IMR-90 (cell line): Measurements from ENCODE around the gene PLCD1. TPM values are rescaled to one million over a fixed set of nuclear protein-coding genes. Genes with fewer than 3 reads are reported as not detected.

Source experiments
- ATAC-seq: fragments of 200-7000 bp; cut with Tn5 transposase; 2 replicates; pipeline ENCODE4 v1.9.1; 2020; ENCODE audit warnings: low read depth, mild to moderate bottlenecking, moderate library complexity
- BruUV-seq: library from RNA; stranded (reverse); fragments of 400-500 nt; replicated peaks from 2 replicates; lab custom pipeline; 2021; lab: Mats Ljungman, UMichigan
- CTCF ChIA-PET: fragments of 300-600 bp; formaldehyde crosslinking; extraction: SDS; loops from one replicate; lab custom pipeline; 2021; ENCODE audit warnings: antibody characterized with exemption; lab: Yijun Ruan, JAX
- POLR2A ChIA-PET: fragments of 300-600 bp; sonication (Branson Sonifier 250); formaldehyde crosslinking; loops from one replicate; lab custom pipeline; 2022; ENCODE audit warnings: antibody characterized with exemption; ENCODE audit not compliant: unreplicated experiment; lab: Charles Lee
- DNase-seq: peaks from one replicate; pipeline ENCODE4 v3.0.0; 2013
- H2AFZ ChIP-seq: replicated peaks from 2 replicates; pipeline ENCODE3; 2013; ENCODE audit warnings: low read length, mild to moderate bottlenecking; ENCODE audit not compliant: poor library complexity
- H2AK5ac ChIP-seq: 2 replicates; pipeline ENCODE4 v1.6.1; 2013; ENCODE audit warnings: low read depth, low read length, inconsistent platforms
- H2AK9ac ChIP-seq: replicated peaks from 2 replicates; pipeline ENCODE3; 2013; ENCODE audit warnings: mild to moderate bottlenecking, low read depth, low read length, moderate library complexity; ENCODE audit not compliant: poor library complexity
- H2BK120ac ChIP-seq: 2 replicates; pipeline ENCODE4 v1.6.1; 2013; ENCODE audit warnings: low read depth, low read length, inconsistent platforms
- H2BK15ac ChIP-seq: 3 replicates; pipeline ENCODE4 v1.6.1; 2013; ENCODE audit warnings: low read depth, low read length, inconsistent platforms
- H2BK20ac ChIP-seq: 2 replicates; pipeline ENCODE4 v1.6.1; 2013; ENCODE audit warnings: low read depth, mild to moderate bottlenecking, inconsistent platforms, low read length, moderate library complexity
- H2BK5ac ChIP-seq: 2 replicates; pipeline ENCODE4 v1.6.1; 2013; ENCODE audit warnings: mild to moderate bottlenecking, low read depth, low read length, inconsistent platforms; ENCODE audit not compliant: poor library complexity, severe bottlenecking
- H3K14ac ChIP-seq: replicated peaks from 2 replicates; pipeline ENCODE4 v1.6.1; 2013; ENCODE audit warnings: low read depth, low read length, inconsistent platforms
- H3K18ac ChIP-seq: 2 replicates; pipeline ENCODE4 v1.6.1; 2013; ENCODE audit warnings: low read depth, low read length, control low read depth
- H3K23ac ChIP-seq: 2 replicates; pipeline ENCODE4 v1.6.1; 2013; ENCODE audit warnings: low read depth, low read length, inconsistent platforms
- H3K27ac ChIP-seq: 2 replicates; pipeline ENCODE4 v1.5.1; 2013; ENCODE audit warnings: mild to moderate bottlenecking, control low read depth, low read length; ENCODE audit not compliant: insufficient read depth
- H3K27me3 ChIP-seq: 2 replicates; pipeline ENCODE4 v1.6.1; 2013; ENCODE audit warnings: low read length; ENCODE audit not compliant: control insufficient read depth, insufficient read depth
- H3K36me3 ChIP-seq: 2 replicates; pipeline ENCODE4 v1.6.1; 2013; ENCODE audit warnings: low read length, mixed read lengths; ENCODE audit not compliant: control insufficient read depth, insufficient read depth
- H3K4ac ChIP-seq: 2 replicates; pipeline ENCODE4 v1.6.1; 2013; ENCODE audit warnings: low read depth, low read length, inconsistent platforms
- H3K4me1 ChIP-seq: 2 replicates; pipeline ENCODE4 v1.6.1; 2013; ENCODE audit warnings: low read length, mixed read lengths; ENCODE audit not compliant: control insufficient read depth, insufficient read depth
- H3K4me2 ChIP-seq: 2 replicates; pipeline ENCODE4 v1.6.1; 2013; ENCODE audit warnings: low read depth, mild to moderate bottlenecking, control low read depth, low read length, moderate library complexity
- H3K4me3 ChIP-seq: 2 replicates; pipeline ENCODE4 v1.5.1; 2013; ENCODE audit warnings: low read depth, mild to moderate bottlenecking, control low read depth, low read length, moderate library complexity; ENCODE audit not compliant: insufficient read depth
- H3K56ac ChIP-seq: 2 replicates; pipeline ENCODE4 v1.6.1; 2013; ENCODE audit warnings: low read length, inconsistent platforms; ENCODE audit not compliant: insufficient read depth; ENCODE audit errors: extremely low read depth
- H3K79me1 ChIP-seq, 2 experiments: 2 replicates each; pipeline ENCODE4 v1.6.1; 2013; ENCODE audit warnings: low read length in 2 of 2, inconsistent platforms in 1 of 2, low read depth in 1 of 2
- H3K9ac ChIP-seq: 2 replicates; pipeline ENCODE4 v1.6.1; 2013; ENCODE audit warnings: low read depth, low read length, control low read depth
- H3K9me1 ChIP-seq: 2 replicates; pipeline ENCODE4 v1.6.1; 2013; ENCODE audit warnings: low read length, inconsistent platforms; ENCODE audit not compliant: insufficient read depth
- H3K9me3 ChIP-seq: 2 replicates; pipeline ENCODE4 v1.6.1; 2013; ENCODE audit warnings: low read length; ENCODE audit not compliant: control insufficient read depth, insufficient read depth
- H4K20me1 ChIP-seq: 2 replicates; pipeline ENCODE4 v1.6.1; 2013; ENCODE audit warnings: low read length, inconsistent platforms; ENCODE audit not compliant: insufficient read depth
- H4K5ac ChIP-seq: 2 replicates; pipeline ENCODE4 v1.6.1; 2013; ENCODE audit warnings: mild to moderate bottlenecking, low read depth, low read length, control low read depth
- H4K8ac ChIP-seq, 2 experiments: 2 replicates each; pipeline ENCODE4 v1.6.1; 2013; ENCODE audit warnings: low read depth in 2 of 2, low read length in 2 of 2, control low read depth in 1 of 2, inconsistent platforms in 1 of 2
- H4K91ac ChIP-seq: 2 replicates; pipeline ENCODE4 v1.6.1; 2013; ENCODE audit warnings: low read depth, low read length, inconsistent platforms; ENCODE audit not compliant: insufficient read depth
- CEBPB ChIP-seq: IDR thresholded peaks from 2 replicates; pipeline ENCODE4 v1.6.1; 2012; ENCODE audit warnings: low read depth, low read length, improper control_type of control experiment
- CHD1 ChIP-seq: IDR thresholded peaks from 2 replicates; pipeline ENCODE4 v1.6.1; 2012; ENCODE audit warnings: low read depth, low read length, improper control_type of control experiment
- ELK1 ChIP-seq: fragments of 150-350 bp; IDR thresholded peaks from 2 replicates; pipeline ENCODE4 v1.6.1; 2016; ENCODE audit warnings: low read depth, mild to moderate bottlenecking, low read length, moderate library complexity, borderline replicate concordance
- RCOR1 ChIP-seq: IDR thresholded peaks from 2 replicates; pipeline ENCODE4 v1.6.1; 2012; ENCODE audit warnings: mild to moderate bottlenecking, low read length, improper control_type of control experiment; ENCODE audit not compliant: insufficient replicate concordance
- SMC3 ChIP-seq: fragments of 150-350 bp; IDR thresholded peaks from 2 replicates; pipeline ENCODE4 v1.6.1; 2016; ENCODE audit warnings: low read depth, mild to moderate bottlenecking, antibody characterized with exemption, low read length, moderate library complexity
- WGBS, 2 experiments: methylation state at CpG; one replicate each; pipeline versions ENCODE4 v1.1.5 to v1.1.7; 2013; ENCODE audit warnings: missing lambda C conversion rate in 2 of 2; ENCODE audit not compliant: insufficient read length in 1 of 2; ENCODE audit errors: extremely low coverage in 2 of 2; 5-methylcytosine and 5-hydroxymethylcytosine counted together
- dilution Hi-C: fragments of 300-500 bp; cut with HindIII; formaldehyde crosslinking; loops from one replicate; pipeline ENCODE4 v1.14.3; 2018; ENCODE audit warnings: low sequenced_read_pairs; ENCODE audit not compliant: unreplicated experiment
- in situ Hi-C: fragments of 300-500 bp; cut with MboI; formaldehyde crosslinking; loops from 3 replicates; pipeline ENCODE4 v1.14.3; 2019; ENCODE audit warnings: low sequenced_read_pairs, inconsistent platforms, mixed read lengths
- intact Hi-C: fragments of 100-400 bp; cut with micrococcal nuclease; formaldehyde crosslinking; loops from 2 replicates; pipeline ENCODE4 v1.10.0; 2022
- polyA plus RNA-seq, 3 experiments: library from polyadenylated mRNA; depleted of rRNA; stranded (reverse); fragments of >200 nt; gene quantifications; 2 replicates each; pipeline ENCODE4 v1.2.3, GENCODE V29; 2012; ENCODE audit warnings: low replicate concordance in 1 of 3
- total RNA-seq: library from RNA; depleted of rRNA; stranded (reverse); fragments of >200 nt; gene quantifications from 2 replicates; pipeline ENCODE4 v1.2.3, GENCODE V29; 2012
- TF ChIP-seq, protein P1 (sequence below): fragments of 150-350 bp; IDR thresholded peaks from 2 replicates; pipeline ENCODE4 v1.6.1; 2017; ENCODE audit warnings: mild to moderate bottlenecking, antibody characterized with exemption, low read length, low read depth

Gene PLCD1
- total and polyA plus RNA-seq, 2 of the 4 experiments (the other 2 are of a cell fraction): 14.9 to 16.3 TPM

DNA sequence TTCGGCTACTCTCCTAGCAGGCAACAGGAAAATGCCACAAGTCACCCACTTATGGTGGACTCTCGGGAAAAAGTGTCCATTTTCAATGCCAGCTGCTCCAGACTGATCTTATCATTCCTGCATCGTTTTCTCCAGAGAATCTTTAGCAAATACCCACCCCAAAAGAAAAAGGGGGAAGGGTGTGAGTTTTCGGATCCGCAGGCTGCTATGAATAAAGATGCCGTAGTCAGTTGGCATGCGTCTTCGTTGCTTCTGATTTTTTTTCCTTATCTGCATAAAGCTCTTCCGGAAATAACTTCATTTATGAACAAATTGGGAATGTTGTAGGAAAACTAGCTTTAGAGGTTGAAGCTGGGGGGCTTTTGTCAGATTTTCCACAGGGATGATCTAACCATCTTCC, 61.2 kb downstream of the PLCD1 start:
- POLR2A ChIA-PET: no interaction called here
- 100% methylated on average over 1 of the region's 9 CpGs; no CpG with 5 or more reads in 1 of the 2 experiments for WGBS, 2 experiments

More for the DNA sequence above, 61.2 kb downstream of the PLCD1 start:
- Histone ChIP-seq H3K27me3 (no peaks in the 10 kb centered on the region), H3K79me1 (peaks cover under 1 to 9% of the 10 kb centered on the region in 2 experiments; a peak in 2 of 4 replicates), H3K23ac (no peak overlapping the region), H4K91ac (no peak overlapping the region), H4K20me1 (peaks cover 6% of the 10 kb centered on the region; the same call in 1 of the 2 replicates), H2BK120ac (no peak overlapping the region), H3K9ac (no peak overlapping the region), H4K8ac (no peak overlapping the region), H2AK5ac (no peak overlapping the region), H2BK15ac (no peak overlapping the region), H3K27ac (no peak overlapping the region), H3K4ac (no peak overlapping the region), H2AFZ (no peak overlapping the region), H3K14ac (no peak overlapping the region), H3K4me1 (peaks cover 4% of the 10 kb centered on the region; the same call in 1 of the 2 replicates), H2BK5ac (no peak overlapping the region), H4K5ac (no peak overlapping the region), H2AK9ac (no peak overlapping the region), H2BK20ac (no peak overlapping the region), H3K9me1 (peaks cover 17% of the 10 kb centered on the region), H3K18ac (no peak overlapping the region), H3K56ac (no peak overlapping the region), H3K4me3 (no peak overlapping the region), H3K9me3 (no peaks in the 10 kb centered on the region), H3K36me3 (peaks cover 26% of the 10 kb centered on the region), H3K4me2 (no peak overlapping the region)
- in situ Hi-C loops: no loop called here
- ATAC-seq: no peak
- no TSS peak for BruUV-seq
- TF ChIP-seq, protein P1, sequence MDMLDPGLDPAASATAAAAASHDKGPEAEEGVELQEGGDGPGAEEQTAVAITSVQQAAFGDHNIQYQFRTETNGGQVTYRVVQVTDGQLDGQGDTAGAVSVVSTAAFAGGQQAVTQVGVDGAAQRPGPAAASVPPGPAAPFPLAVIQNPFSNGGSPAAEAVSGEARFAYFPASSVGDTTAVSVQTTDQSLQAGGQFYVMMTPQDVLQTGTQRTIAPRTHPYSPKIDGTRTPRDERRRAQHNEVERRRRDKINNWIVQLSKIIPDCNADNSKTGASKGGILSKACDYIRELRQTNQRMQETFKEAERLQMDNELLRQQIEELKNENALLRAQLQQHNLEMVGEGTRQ: no peak
- TF ChIP-seq CHD1 (no peak), RCOR1 (no peak), ELK1 (no peak), CEBPB (no peak), SMC3 (no peak)
- dilution Hi-C loops: no loop called here
- intact Hi-C loops: no loop called here
- CTCF ChIA-PET: interaction anchor here (0.6 to 2.6 kb wide), 5 partner anchors 29 to 449 kb away, joined by 3 to 31 read pairs (median 4); no protein-coding TSS in a partner anchor
- no peak for DNase-seq
